GM12878 (cell line): ENCODE results near the gene TIMM17B. TPM values are rescaled to one million over a fixed set of nuclear protein-coding genes. Genes with fewer than 3 reads are reported as not detected.

ENCODE experiments used
- BACH1 ChIP-seq: fragments of 450-650 bp; IDR thresholded peaks from 2 replicates; pipeline ENCODE4 v1.6.1; 2017; ENCODE audit warnings: mild to moderate bottlenecking, borderline replicate concordance
- BCL11A ChIP-seq: IDR thresholded peaks from 2 replicates; pipeline ENCODE4 v1.6.1; 2011; ENCODE audit warnings: low read depth, low read length
- FOS ChIP-seq: IDR thresholded peaks from 3 replicates; pipeline ENCODE4 v1.6.1; 2011; ENCODE audit warnings: borderline replicate concordance; ENCODE audit not compliant: insufficient read length; ENCODE audit errors: extremely low read depth
- HDGF ChIP-seq: fragments of 450-650 bp; IDR thresholded peaks from 2 replicates; pipeline ENCODE4 v1.6.1; 2016; ENCODE audit warnings: antibody characterized with exemption
- IRF4 ChIP-seq: IDR thresholded peaks from 2 replicates; pipeline ENCODE4 v1.6.1; 2011; ENCODE audit warnings: low read depth, low read length
- LARP7 ChIP-seq: fragments of 450-650 bp; IDR thresholded peaks from 2 replicates; pipeline ENCODE4 v1.6.1; 2017; ENCODE audit warnings: mild to moderate bottlenecking
- NRF1 ChIP-seq: conservative IDR thresholded peaks from 2 replicates; pipeline ENCODE4 v1.6.1; 2011; ENCODE audit warnings: mild to moderate bottlenecking, low read depth, low read length, improper control_type of control experiment
- PAX5 ChIP-seq: IDR thresholded peaks from 2 replicates; pipeline ENCODE4 v1.6.1; 2011; ENCODE audit warnings: low read depth, low read length, borderline replicate concordance
- POLR2AphosphoS5 ChIP-seq: IDR thresholded peaks from 2 replicates; pipeline ENCODE4 v1.6.1; 2011; ENCODE audit warnings: mild to moderate bottlenecking, low read length, inconsistent platforms
- SMARCA5 ChIP-seq: fragments of 450-650 bp; IDR thresholded peaks from 2 replicates; pipeline ENCODE4 v1.6.1; 2017; ENCODE audit warnings: mild to moderate bottlenecking
- STAT1 ChIP-seq: fragments of 450-650 bp; conservative IDR thresholded peaks from 2 replicates; pipeline ENCODE4 v1.6.1; 2014; ENCODE audit warnings: antibody characterized with exemption, mild to moderate bottlenecking
- SUPT20H ChIP-seq: IDR thresholded peaks from 2 replicates; pipeline ENCODE4 v1.6.1; 2011; ENCODE audit warnings: low read depth, mild to moderate bottlenecking, low read length, moderate library complexity, borderline replicate concordance; ENCODE audit not compliant: control insufficient read depth
- polyA plus RNA-seq, 11 experiments: library from polyadenylated mRNA; depleted of rRNA in 4 of 11; unstranded in 6 of 11; stranded (reverse) in 5 of 11; fragments of >200 nt; fragmentation: Nextera tagmentation in 4 of 11; fragmentation: Illumina TruSeq in 1 of 11; extraction: Ambion mirVana in 4 of 11; extraction: Trizol in 1 of 11; gene quantifications; 1 replicate in 1 of 11; 2 replicates in 10 of 11; pipeline versions ENCODE4 v1.2.1 to v1.2.3, GENCODE V29; 2011 to 2016; ENCODE audit warnings: inconsistent platforms in 2 of 11, missing spikeins in 2 of 11, low read depth in 1 of 11
- total RNA-seq, 4 experiments: library from RNA; depleted of rRNA in 3 of 4; stranded (reverse); fragments of >200 nt in 3 of 4; fragmentation: Illumina TruSeq in 1 of 4; extraction: Trizol in 1 of 4; gene quantifications; 2 replicates each; pipeline versions ENCODE4 v1.2.1 to v1.2.3, GENCODE V29; 2013 to 2021
- TF ChIP-seq, protein P1 (sequence below): IDR thresholded peaks from 2 replicates; pipeline ENCODE4 v1.6.1; 2012; ENCODE audit warnings: improper control_type of control experiment, low read depth, low read length; ENCODE audit not compliant: insufficient replicate concordance
- TF ChIP-seq, protein P2 (sequence below): fragments of 450-650 bp; conservative IDR thresholded peaks from 2 replicates; pipeline ENCODE4 v1.6.1; 2017; ENCODE audit warnings: mild to moderate bottlenecking, moderate library complexity
- TF ChIP-seq, protein P3 (sequence below): fragments of 450-650 bp; IDR thresholded peaks from 2 replicates; pipeline ENCODE4 v1.6.1; 2017; ENCODE audit warnings: borderline replicate concordance
- TF ChIP-seq, protein P4 (sequence below): fragments of 450-650 bp; formaldehyde crosslinking; IDR thresholded peaks from 2 replicates; pipeline ENCODE4 v1.4.0; 2022; ENCODE audit warnings: mild to moderate bottlenecking, moderate library complexity

The TIMM17B gene
- total and polyA plus RNA-seq, 10 of the 15 experiments (the other 5 are each of a cell fraction or from before 2014, with no cell fraction given) = 4.5 to 88.7 (median 47.5) TPM

DNA sequence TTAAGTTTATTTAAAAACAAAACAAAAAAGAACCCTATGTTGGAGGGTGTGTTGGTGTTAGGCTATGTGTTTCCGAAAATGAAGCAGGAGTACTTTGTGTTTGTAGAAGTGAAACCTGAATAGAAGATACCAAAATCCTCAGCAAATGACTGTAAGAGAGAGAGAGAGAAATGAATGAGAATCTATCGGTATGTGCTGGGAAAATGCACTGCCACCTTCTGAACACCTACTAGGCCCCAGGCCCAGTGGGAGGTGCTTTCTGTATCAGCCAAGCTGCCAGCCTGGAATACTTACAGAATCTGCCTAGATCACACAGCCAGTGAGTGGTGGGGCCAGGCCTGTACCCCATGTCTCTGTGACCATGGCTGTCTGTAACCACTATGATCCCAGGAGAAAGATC lies 36.2 kb upstream of the TIMM17B start (continued):
- TF ChIP-seq, protein P1, sequence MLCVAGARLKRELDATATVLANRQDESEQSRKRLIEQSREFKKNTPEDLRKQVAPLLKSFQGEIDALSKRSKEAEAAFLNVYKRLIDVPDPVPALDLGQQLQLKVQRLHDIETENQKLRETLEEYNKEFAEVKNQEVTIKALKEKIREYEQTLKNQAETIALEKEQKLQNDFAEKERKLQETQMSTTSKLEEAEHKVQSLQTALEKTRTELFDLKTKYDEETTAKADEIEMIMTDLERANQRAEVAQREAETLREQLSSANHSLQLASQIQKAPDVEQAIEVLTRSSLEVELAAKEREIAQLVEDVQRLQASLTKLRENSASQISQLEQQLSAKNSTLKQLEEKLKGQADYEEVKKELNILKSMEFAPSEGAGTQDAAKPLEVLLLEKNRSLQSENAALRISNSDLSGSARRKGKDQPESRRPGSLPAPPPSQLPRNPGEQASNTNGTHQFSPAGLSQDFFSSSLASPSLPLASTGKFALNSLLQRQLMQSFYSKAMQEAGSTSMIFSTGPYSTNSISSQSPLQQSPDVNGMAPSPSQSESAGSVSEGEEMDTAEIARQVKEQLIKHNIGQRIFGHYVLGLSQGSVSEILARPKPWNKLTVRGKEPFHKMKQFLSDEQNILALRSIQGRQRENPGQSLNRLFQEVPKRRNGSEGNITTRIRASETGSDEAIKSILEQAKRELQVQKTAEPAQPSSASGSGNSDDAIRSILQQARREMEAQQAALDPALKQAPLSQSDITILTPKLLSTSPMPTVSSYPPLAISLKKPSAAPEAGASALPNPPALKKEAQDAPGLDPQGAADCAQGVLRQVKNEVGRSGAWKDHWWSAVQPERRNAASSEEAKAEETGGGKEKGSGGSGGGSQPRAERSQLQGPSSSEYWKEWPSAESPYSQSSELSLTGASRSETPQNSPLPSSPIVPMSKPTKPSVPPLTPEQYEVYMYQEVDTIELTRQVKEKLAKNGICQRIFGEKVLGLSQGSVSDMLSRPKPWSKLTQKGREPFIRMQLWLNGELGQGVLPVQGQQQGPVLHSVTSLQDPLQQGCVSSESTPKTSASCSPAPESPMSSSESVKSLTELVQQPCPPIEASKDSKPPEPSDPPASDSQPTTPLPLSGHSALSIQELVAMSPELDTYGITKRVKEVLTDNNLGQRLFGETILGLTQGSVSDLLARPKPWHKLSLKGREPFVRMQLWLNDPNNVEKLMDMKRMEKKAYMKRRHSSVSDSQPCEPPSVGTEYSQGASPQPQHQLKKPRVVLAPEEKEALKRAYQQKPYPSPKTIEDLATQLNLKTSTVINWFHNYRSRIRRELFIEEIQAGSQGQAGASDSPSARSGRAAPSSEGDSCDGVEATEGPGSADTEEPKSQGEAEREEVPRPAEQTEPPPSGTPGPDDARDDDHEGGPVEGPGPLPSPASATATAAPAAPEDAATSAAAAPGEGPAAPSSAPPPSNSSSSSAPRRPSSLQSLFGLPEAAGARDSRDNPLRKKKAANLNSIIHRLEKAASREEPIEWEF = no peak
- TF ChIP-seq NRF1 (no peak), HDGF (no peak), IRF4 (peak; percentile 80), BACH1 (no peak), BCL11A (no peak), SUPT20H (no peak), STAT1 (no peak), SMARCA5 (no peak), POLR2AphosphoS5 (no peak), FOS (no peak), PAX5 (no peak), LARP7 (no peak)
- TF ChIP-seq, protein P2, sequence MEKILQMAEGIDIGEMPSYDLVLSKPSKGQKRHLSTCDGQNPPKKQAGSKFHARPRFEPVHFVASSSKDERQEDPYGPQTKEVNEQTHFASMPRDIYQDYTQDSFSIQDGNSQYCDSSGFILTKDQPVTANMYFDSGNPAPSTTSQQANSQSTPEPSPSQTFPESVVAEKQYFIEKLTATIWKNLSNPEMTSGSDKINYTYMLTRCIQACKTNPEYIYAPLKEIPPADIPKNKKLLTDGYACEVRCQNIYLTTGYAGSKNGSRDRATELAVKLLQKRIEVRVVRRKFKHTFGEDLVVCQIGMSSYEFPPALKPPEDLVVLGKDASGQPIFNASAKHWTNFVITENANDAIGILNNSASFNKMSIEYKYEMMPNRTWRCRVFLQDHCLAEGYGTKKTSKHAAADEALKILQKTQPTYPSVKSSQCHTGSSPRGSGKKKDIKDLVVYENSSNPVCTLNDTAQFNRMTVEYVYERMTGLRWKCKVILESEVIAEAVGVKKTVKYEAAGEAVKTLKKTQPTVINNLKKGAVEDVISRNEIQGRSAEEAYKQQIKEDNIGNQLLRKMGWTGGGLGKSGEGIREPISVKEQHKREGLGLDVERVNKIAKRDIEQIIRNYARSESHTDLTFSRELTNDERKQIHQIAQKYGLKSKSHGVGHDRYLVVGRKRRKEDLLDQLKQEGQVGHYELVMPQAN = no peak
- TF ChIP-seq, protein P3, sequence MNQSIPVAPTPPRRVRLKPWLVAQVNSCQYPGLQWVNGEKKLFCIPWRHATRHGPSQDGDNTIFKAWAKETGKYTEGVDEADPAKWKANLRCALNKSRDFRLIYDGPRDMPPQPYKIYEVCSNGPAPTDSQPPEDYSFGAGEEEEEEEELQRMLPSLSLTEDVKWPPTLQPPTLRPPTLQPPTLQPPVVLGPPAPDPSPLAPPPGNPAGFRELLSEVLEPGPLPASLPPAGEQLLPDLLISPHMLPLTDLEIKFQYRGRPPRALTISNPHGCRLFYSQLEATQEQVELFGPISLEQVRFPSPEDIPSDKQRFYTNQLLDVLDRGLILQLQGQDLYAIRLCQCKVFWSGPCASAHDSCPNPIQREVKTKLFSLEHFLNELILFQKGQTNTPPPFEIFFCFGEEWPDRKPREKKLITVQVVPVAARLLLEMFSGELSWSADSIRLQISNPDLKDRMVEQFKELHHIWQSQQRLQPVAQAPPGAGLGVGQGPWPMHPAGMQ = no peak
- TF ChIP-seq, protein P4, sequence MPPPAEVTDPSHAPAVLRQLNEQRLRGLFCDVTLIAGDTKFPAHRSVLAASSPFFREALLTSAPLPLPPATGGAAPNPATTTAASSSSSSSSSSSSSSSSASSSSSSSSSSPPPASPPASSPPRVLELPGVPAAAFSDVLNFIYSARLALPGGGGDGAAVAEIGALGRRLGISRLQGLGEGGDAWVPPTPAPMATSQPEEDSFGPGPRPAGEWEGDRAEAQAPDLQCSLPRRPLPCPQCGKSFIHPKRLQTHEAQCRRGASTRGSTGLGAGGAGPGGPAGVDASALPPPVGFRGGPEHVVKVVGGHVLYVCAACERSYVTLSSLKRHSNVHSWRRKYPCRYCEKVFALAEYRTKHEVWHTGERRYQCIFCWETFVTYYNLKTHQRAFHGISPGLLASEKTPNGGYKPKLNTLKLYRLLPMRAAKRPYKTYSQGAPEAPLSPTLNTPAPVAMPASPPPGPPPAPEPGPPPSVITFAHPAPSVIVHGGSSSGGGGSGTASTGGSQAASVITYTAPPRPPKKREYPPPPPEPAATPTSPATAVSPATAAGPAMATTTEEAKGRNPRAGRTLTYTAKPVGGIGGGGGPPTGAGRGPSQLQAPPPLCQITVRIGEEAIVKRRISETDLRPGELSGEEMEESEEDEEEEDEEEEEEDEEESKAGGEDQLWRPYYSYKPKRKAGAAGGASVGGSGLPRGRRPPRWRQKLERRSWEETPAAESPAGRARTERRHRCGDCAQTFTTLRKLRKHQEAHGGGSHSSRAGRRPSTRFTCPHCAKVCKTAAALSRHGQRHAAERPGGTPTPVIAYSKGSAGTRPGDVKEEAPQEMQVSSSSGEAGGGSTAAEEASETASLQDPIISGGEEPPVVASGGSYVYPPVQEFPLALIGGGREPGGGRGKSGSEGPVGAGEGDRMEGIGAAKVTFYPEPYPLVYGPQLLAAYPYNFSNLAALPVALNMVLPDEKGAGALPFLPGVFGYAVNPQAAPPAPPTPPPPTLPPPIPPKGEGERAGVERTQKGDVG (CRISPR knock-in tag) = no peak
